ENCODE data around the gene MRPL53.
A peak's percentile ranks its signal among the peaks of the same experiment; 100 is the strongest.

The MRPL53 gene

GRCh38 chr2:74481961-74482800 is 9.7 kb upstream of the MRPL53 start:
- peak; percentile 86 for TF ChIP-seq ZFX (IDR thresholded peaks at IDR 0.05)
- TF ChIP-seq CTCF (conservative IDR thresholded peaks at IDR 0.05) = no peak
- peak overlapping the region; percentile 85 for H3K27ac ChIP-seq

GRCh38 chr2:74481431-74481830 is 9.0 kb upstream of the MRPL53 start:
- no peak for TF ChIP-seq ZFX (IDR thresholded peaks at IDR 0.05)
- TF ChIP-seq CTCF (conservative IDR thresholded peaks at IDR 0.05) = no peak
- H3K27ac ChIP-seq = peak overlapping the region; percentile 85

- H3K27ac ChIP-seq = no peak overlapping the region
- TF ChIP-seq ZFX (IDR thresholded peaks at IDR 0.05) = no peak
- TF ChIP-seq CTCF (conservative IDR thresholded peaks at IDR 0.05) = no peak; the same call in 1 of the 2 replicates
These were observed 2.4 kb upstream of the MRPL53 start for GRCh38 chr2:74474899-74475298.

GRCh38 chr2:74474481-74474880 is 2.0 kb upstream of the MRPL53 start:
- TF ChIP-seq ZFX (IDR thresholded peaks at IDR 0.05) (no peak), CTCF (conservative IDR thresholded peaks at IDR 0.05) (no peak)
- no peak overlapping the region for H3K27ac ChIP-seq

GRCh38 chr2:74472945-74473258 is 422 bp upstream of the MRPL53 start:
- TF ChIP-seq ZFX (IDR thresholded peaks at IDR 0.05) (no peak), CTCF (conservative IDR thresholded peaks at IDR 0.05) (no peak)
- H3K27ac ChIP-seq = peak overlapping the region; percentile 95

GRCh38 chr2:74471332-74472065 is 981 bp downstream of the MRPL53 start:
- peak overlapping the region; percentile 95 for H3K27ac ChIP-seq
- no peak for TF ChIP-seq ZFX (IDR thresholded peaks at IDR 0.05)
- TF ChIP-seq CTCF (conservative IDR thresholded peaks at IDR 0.05) = no peak

- peak overlapping the region; percentile 95; the same call in 1 of the 2 replicates for H3K27ac ChIP-seq
These were observed 1.7 kb downstream of the MRPL53 start for GRCh38 chr2:74470742-74471141.

All from C4-2B (cell line).